HAP-1 (cell line): ENCODE measurements around the gene PDXDC1.
"Not testable (repeated sequence)": the region's sequence is repeated elsewhere in the genome, so short reads cannot be mapped to it uniquely, and the experiment has no call there.

ENCODE experiments used
- DNase-seq, 2 experiments: peaks; one replicate each; pipeline ENCODE4 v3.0.0-alpha.2; 2016 to 2020; ENCODE audit warnings: low spot score in 2 of 2
- H3K27me3 ChIP-seq: fragments of 250-450 bp; sonication (Bioruptor Pico); 2 replicates; pipeline ENCODE4 v1.5.1; 2020; ENCODE audit warnings: low read depth, mild to moderate bottlenecking, moderate library complexity
- H3K36me3 ChIP-seq: fragments of 250-450 bp; sonication (Bioruptor Pico); replicated peaks from 2 replicates; pipeline ENCODE4 v1.5.1; 2020; ENCODE audit warnings: mild to moderate bottlenecking
- H3K4me1 ChIP-seq: fragments of 250-450 bp; sonication (Bioruptor Pico); 2 replicates; pipeline ENCODE4 v1.5.1; 2020; ENCODE audit warnings: mild to moderate bottlenecking
- H3K4me3 ChIP-seq: fragments of 250-450 bp; sonication (Bioruptor Pico); 2 replicates; pipeline ENCODE4 v1.5.1; 2020; ENCODE audit warnings: mild to moderate bottlenecking, moderate library complexity
- H3K9me3 ChIP-seq: fragments of 250-450 bp; sonication (Bioruptor Pico); 2 replicates; pipeline ENCODE4 v1.5.1; 2020; ENCODE audit warnings: mild to moderate bottlenecking, moderate library complexity
- in situ Hi-C: fragments of 300-500 bp; cut with MboI; formaldehyde crosslinking; loops from 3 replicates; pipeline ENCODE4 v1.14.3; 2020; ENCODE audit warnings: low sequenced_read_pairs, inconsistent platforms, mixed read lengths

The PDXDC1 gene

DNA sequence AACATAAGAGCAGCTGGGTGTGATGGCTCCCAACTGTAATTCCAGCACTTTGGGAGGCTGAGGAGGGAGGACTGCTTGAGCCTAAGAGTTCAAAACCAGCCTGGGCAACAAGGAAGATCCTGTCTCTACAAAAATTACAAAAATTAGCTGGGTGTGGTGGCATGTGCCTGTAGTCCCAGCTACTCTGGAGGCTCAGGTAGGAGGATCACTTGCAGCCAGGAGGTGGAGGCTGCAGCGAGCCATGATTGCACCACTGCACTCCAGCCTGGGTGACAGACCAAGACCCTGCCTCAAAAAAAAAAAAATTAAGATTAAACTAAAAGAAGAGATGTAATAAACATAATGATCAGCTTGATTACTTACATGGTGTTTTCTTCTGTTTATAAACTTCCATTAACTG, 75.6 kb downstream of the PDXDC1 start:
- H3K27me3 ChIP-seq, in situ Hi-C loops, H3K9me3 ChIP-seq, H3K4me3 ChIP-seq, H3K4me1 ChIP-seq, H3K36me3 ChIP-seq, DNase-seq: not testable (repeated sequence)

GRCh38 chr16:15051387-15051951, 76.6 kb downstream of the PDXDC1 start:
- in situ Hi-C loops: no loop called here
- no peaks in the 10 kb centered on the region for H3K27me3 ChIP-seq

DNA sequence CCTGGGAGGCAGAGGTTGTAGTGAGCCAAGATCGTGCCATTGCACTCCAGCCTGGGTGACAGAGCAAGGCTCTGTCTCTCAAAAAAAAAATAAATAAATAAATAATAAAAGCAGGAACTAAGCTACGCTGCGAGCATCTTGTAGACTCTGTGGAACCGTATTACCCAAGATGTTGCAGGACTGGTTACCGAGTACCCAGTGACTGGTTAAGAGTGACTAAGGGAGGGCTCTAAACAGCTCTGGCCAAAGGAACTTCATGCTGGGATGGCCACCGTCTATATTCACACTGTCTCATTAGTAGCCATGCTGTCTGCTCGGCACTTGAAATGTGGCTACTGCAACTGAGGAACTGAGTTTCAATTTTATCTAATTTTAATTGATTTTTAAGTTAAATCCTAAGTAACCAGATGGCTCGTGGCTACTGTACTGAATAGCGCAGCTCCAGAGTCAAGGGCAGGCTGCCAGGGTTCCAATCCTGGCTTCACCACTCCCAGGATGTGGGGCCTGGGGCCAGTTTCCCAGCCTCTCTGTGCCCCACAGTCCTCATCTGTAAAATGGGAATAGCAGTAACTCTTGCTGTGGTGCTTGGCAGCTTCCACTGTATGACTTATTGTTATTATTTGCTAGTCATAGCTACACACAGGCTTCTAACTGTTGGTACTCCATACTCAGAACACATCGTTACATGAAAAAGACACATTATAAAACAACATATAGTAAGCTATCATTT, 78.1 kb downstream of the PDXDC1 start:
- in situ Hi-C loops: no loop called here
- no peak for DNase-seq
- no peaks in the 10 kb centered on the region for H3K27me3 ChIP-seq
- H3K9me3 ChIP-seq: no peaks in the 10 kb centered on the region
- no peaks in the 10 kb centered on the region for H3K36me3 ChIP-seq
- no peaks in the 10 kb centered on the region for H3K4me1 ChIP-seq
- H3K4me3 ChIP-seq: no peak overlapping the region

More at GRCh38 chr16:15051387-15051951, 76.6 kb downstream of the PDXDC1 start:
- Histone ChIP-seq H3K4me3 (no peak overlapping the region), H3K9me3 (no peaks in the 10 kb centered on the region), H3K36me3 (no peaks in the 10 kb centered on the region), H3K4me1 (no peaks in the 10 kb centered on the region)
- DNase-seq: no peak

- in situ Hi-C loops: no loop called here
- Histone ChIP-seq H3K27me3 (no peaks in the 10 kb centered on the region), H3K36me3 (peaks cover 5% of the 10 kb centered on the region; the same call in 1 of the 2 replicates), H3K9me3 (no peaks in the 10 kb centered on the region), H3K4me3 (no peak overlapping the region), H3K4me1 (no peaks in the 10 kb centered on the region)
- DNase-seq: no peak
Measured at GRCh38 chr16:15053904-15054303, 79.1 kb downstream of the PDXDC1 start.

DNA sequence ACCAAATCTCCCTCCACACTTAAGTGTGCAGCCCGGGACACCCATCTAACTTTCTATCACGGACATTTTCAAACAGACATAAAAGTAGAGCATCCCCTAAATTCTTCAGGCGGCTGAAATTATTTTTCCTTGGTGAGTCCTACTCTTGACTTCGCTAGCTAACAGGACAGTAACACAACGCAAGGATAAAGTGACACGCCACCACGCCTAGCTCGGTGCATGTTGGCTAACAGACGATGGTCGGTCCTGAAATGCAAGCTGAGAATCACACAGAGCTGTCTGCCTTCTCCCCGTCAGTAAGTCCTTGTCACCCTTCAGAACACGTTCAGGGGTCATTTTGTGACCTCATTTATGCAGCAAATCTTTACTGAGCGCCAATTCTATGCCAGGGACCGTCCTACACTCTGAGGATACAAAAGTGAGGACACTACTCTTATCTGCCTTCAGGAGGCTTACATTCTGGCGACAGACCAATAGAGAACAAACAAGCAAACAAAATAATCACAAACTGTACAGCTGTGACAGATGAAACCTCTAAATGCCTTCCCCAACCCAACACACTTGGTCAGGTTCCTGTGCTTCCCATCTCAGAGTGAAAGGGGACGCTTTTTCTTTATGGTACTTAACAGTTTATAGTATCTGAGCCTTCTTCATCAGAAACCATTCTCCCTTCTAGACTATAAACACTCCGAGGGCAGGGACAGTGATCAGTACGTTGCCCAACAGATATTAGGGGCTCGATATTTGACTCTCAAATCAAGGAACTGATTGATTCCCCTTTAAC, 79.7 kb downstream of the PDXDC1 start:
- H3K4me3 ChIP-seq: peak overlapping the region; percentile 82
- peaks cover 11% of the 10 kb centered on the region for H3K36me3 ChIP-seq

GRCh38 chr16:15055141-15056053, 80.6 kb downstream of the PDXDC1 start:
- peak; percentile 22 to 37 for DNase-seq
- H3K36me3 ChIP-seq: peaks cover 14% of the 10 kb centered on the region
- peak overlapping the region; percentile 82 for H3K4me3 ChIP-seq
- H3K27me3 ChIP-seq: no peaks in the 10 kb centered on the region
- in situ Hi-C loops: no loop called here
- H3K9me3 ChIP-seq: no peaks in the 10 kb centered on the region
- no peaks in the 10 kb centered on the region for H3K4me1 ChIP-seq

More for the DNA sequence above, 79.7 kb downstream of the PDXDC1 start:
- Histone ChIP-seq H3K27me3 (no peaks in the 10 kb centered on the region), H3K9me3 (no peaks in the 10 kb centered on the region), H3K4me1 (no peaks in the 10 kb centered on the region)
- DNase-seq: no peak
- in situ Hi-C loops: no loop called here

GRCh38 chr16:15057681-15058417, 83.0 kb downstream of the PDXDC1 start:
- in situ Hi-C loops: no loop called here
- no peaks in the 10 kb centered on the region for H3K4me1 ChIP-seq

DNA sequence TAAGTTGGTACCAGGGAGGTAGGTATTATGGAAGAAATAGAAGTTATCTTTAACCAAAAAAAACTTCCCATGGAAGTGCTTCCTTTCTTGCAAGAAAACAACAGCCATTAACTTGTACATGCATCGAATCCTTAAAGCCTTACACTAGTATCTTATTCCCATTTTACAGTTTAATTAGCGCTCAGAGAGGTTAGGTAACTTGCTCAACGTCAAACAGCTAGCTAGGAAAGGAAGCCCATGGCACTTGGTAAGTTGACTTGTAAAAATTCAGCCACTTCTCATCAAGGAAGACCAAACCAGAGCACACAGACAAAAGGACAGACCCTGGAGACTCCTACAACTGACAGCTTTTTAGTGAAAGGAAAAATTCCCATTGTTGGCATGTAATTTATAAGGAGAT, 84.5 kb downstream of the PDXDC1 start:
- Histone ChIP-seq H3K4me1 (no peaks in the 10 kb centered on the region), H3K36me3 (peaks cover 30% of the 10 kb centered on the region), H3K4me3 (no peak overlapping the region), H3K27me3 (no peaks in the 10 kb centered on the region), H3K9me3 (no peaks in the 10 kb centered on the region)
- DNase-seq: no peak
- in situ Hi-C loops: no loop called here

More at GRCh38 chr16:15057681-15058417, 83.0 kb downstream of the PDXDC1 start:
- no peak for DNase-seq
- no peaks in the 10 kb centered on the region for H3K9me3 ChIP-seq
- no peaks in the 10 kb centered on the region for H3K27me3 ChIP-seq
- H3K36me3 ChIP-seq: peaks cover 30% of the 10 kb centered on the region
- no peak overlapping the region for H3K4me3 ChIP-seq

DNA sequence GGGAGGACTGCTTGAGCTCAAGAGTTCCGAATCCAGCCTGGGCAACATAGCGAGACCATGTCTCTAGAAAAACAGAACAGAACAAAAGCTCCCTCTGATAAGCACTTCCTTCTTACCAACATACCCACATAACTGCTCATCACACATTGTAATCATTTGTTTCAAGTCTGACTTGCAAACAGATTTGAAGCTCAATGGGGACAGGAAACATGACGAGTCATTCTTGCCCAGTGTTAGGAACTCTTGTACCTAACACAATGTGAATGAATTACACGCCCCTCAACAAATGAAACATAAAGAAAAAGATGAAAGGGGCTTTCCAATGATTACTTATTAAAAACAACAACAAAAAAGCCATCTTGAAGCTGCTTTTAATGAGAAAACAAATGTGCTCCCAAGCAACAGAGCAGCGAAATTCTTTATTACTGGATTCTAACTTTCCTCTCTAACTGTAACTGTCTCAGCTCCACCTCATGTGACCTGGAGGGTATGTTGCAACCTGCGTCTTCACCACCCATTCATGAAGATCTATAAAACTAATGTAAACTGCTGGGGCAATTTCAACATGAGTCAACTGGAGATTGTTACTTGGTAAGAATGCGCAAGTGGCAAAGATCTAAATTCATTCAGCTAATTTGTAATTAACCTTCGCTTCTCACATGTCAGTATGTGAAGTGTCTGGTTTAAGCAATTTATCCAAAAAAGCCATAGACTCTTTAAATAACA, 87.4 kb downstream of the PDXDC1 start:
- DNase-seq, H3K9me3 ChIP-seq, in situ Hi-C loops, H3K27me3 ChIP-seq, H3K4me1 ChIP-seq, H3K4me3 ChIP-seq: not testable (repeated sequence)
- peaks cover 35% of the 10 kb centered on the region for H3K36me3 ChIP-seq

- H3K9me3 ChIP-seq, H3K4me3 ChIP-seq, H3K4me1 ChIP-seq, H3K27me3 ChIP-seq, DNase-seq, in situ Hi-C loops: not testable (repeated sequence)
- H3K36me3 ChIP-seq: peaks cover 35% of the 10 kb centered on the region
Measured at GRCh38 chr16:15065961-15066360, 91.1 kb downstream of the PDXDC1 start.

- H3K36me3 ChIP-seq: peaks cover 32% of the 10 kb centered on the region
- H3K27me3 ChIP-seq, H3K9me3 ChIP-seq, in situ Hi-C loops, H3K4me1 ChIP-seq, DNase-seq, H3K4me3 ChIP-seq: not testable (repeated sequence)
Measured at GRCh38 chr16:15066690-15067089, 91.9 kb downstream of the PDXDC1 start.

GRCh38 chr16:15071013-15071412, 96.2 kb downstream of the PDXDC1 start:
- peaks cover 57% of the 10 kb centered on the region for H3K36me3 ChIP-seq
- DNase-seq, H3K9me3 ChIP-seq, H3K4me3 ChIP-seq, H3K27me3 ChIP-seq, H3K4me1 ChIP-seq, in situ Hi-C loops: not testable (repeated sequence)
